ENCODE data around the gene PRICKLE2. TPM values are rescaled to one million over a fixed set of nuclear protein-coding genes. Genes with fewer than 3 reads are reported as not detected.

The PRICKLE2 gene
- polyA plus RNA-seq, 2 of the 4 experiments (the other 2 are of a cell fraction) = 5.3 to 6.3 TPM

- TF ChIP-seq CHD2 (IDR thresholded peaks at IDR 0.05; ENCODE audit: low read length, partially characterized antibody) (no peak), ESRRA (IDR thresholded peaks at IDR 0.05; ENCODE audit: borderline replicate concordance, low read length) (no peak)
Measured at GRCh38 chr3:64229903-64230302, 4.6 kb upstream of the PRICKLE2 start (continued).

GRCh38 chr3:64228110-64228509 is 2.8 kb upstream of the PRICKLE2 start:
- H3K4me1 ChIP-seq = peaks cover 6% of the 10 kb centered on the region; the same call in 2 of the 3 replicates
- ATAC-seq (no peak), FAIRE-seq (no peak), DNase-seq (ENCODE audit: low read depth in 1 of 2, low spot score in 1 of 2) (no peak)
- ChIA-PET POLR2A (no interaction called here), CTCF (interaction anchor here (0.7 to 5.9 kb wide), 3 partner anchors 140 to 257 kb away, joined by 3 to 41 read pairs (median 4); no protein-coding TSS in a partner anchor)
- H3K4me2 ChIP-seq = no peak overlapping the region
- H3K27ac ChIP-seq = no peak overlapping the region
- no peak overlapping the region for H3K4me3 ChIP-seq
- TF ChIP-seq BCL3 (IDR thresholded peaks at IDR 0.05) (no peak), HOXA7 (CRISPR knock-in tag; IDR thresholded peaks at IDR 0.05) (no peak), HES2 (IDR thresholded peaks at IDR 0.05) (no peak), KDM5A (IDR thresholded peaks at IDR 0.05) (no peak)
- 88% methylated on average over 1 of the region's 1 CpG for WGBS (ENCODE audit: missing lambda C conversion rate)
- H3K9me3 ChIP-seq = no peaks in the 10 kb centered on the region

GRCh38 chr3:64226730-64227129 is 1.5 kb upstream of the PRICKLE2 start:
- no peak overlapping the region for H3K4me3 ChIP-seq
- H3K4me2 ChIP-seq = no peak overlapping the region
- CTCF ChIA-PET = interaction anchor here (1.1 to 5.9 kb wide), 6 partner anchors 12 to 258 kb away, joined by 3 to 41 read pairs (median 10); no protein-coding TSS in a partner anchor
- POLR2A ChIA-PET = no interaction called here
- peak overlapping the region in 1 of 2 experiments; percentile 37; a peak in 1 of 6 replicates for H3K27ac ChIP-seq
- no peak for FAIRE-seq
- no peak for DNase-seq (ENCODE audit: low read depth in 1 of 2, low spot score in 1 of 2)
- 93% methylated on average over 3 of the region's 3 CpGs for WGBS (ENCODE audit: missing lambda C conversion rate)
- ATAC-seq = no peak
- no peak for TF ChIP-seq CBX2 (IDR thresholded peaks at IDR 0.05; ENCODE audit: borderline replicate concordance, low read depth)
- TF ChIP-seq CHD4 (IDR thresholded peaks at IDR 0.05; ENCODE audit: borderline replicate concordance) = no peak
- peaks cover 16% of the 10 kb centered on the region for H3K4me1 ChIP-seq
- no peaks in the 10 kb centered on the region for H3K9me3 ChIP-seq

- Histone ChIP-seq H3K4me2 (peak overlapping the region; percentile 76), H3K4me1 (peaks cover 24% of the 10 kb centered on the region), H3K9me3 (no peaks in the 10 kb centered on the region), H3K4me3 (peak overlapping the region; percentile 70), H3K27ac (peak overlapping the region; percentile 91 to 93)
- WGBS (ENCODE audit: missing lambda C conversion rate) = 38% methylated on average over 7 of the region's 7 CpGs
- DNase-seq (ENCODE audit: low read depth in 1 of 2, low spot score in 1 of 2) = no peak
- ChIA-PET CTCF (interaction anchor here (0.6 to 5.9 kb wide), 26 partner anchors 7 to 838 kb away, joined by 3 to 41 read pairs (median 6); no protein-coding TSS in a partner anchor), POLR2A (interaction anchor here (1.0 to 2.1 kb wide), 5 partner anchors 10 to 267 kb away, joined by 3 to 14 read pairs (median 7); no protein-coding TSS in a partner anchor)
- no peak for ATAC-seq
- no peak for FAIRE-seq
- TF ChIP-seq RAD21 (conservative IDR thresholded peaks at IDR 0.05 in 1 of 2, IDR thresholded peaks at IDR 0.05 in 1 of 2) = 0 out of 5 replicates have a peak, but pooled peaks of 1 of the 2 experiments have one; percentile 8
- no peak for TF ChIP-seq KDM1A (IDR thresholded peaks at IDR 0.05; ENCODE audit: low read depth)
- TF ChIP-seq HOXB13 (CRISPR knock-in tag; IDR thresholded peaks at IDR 0.05; ENCODE audit: low read depth) = no peak
- no peak for TF ChIP-seq CHD2 (IDR thresholded peaks at IDR 0.05; ENCODE audit: low read length, partially characterized antibody)
Measured at GRCh38 chr3:64225695-64226499, 631 bp upstream of the PRICKLE2 start.
